HepG2 (cell line): Measurements from ENCODE around the gene MYBPC2. TPM values are rescaled to one million over a fixed set of nuclear protein-coding genes. Genes with fewer than 3 reads are reported as not detected.

ENCODE experiments used
- BCL6 ChIP-seq: IDR thresholded peaks from 2 replicates; pipeline ENCODE4 v1.6.1; 2016; ENCODE audit warnings: missing genetic modification reagents, missing compliant biosample characterization
- HOXA5 ChIP-seq: sonication (generic); formaldehyde crosslinking; IDR thresholded peaks from 2 replicates; pipeline ENCODE4 v1.4.0; 2020; ENCODE audit warnings: missing genetic modification reagents
- KDM1A ChIP-seq: IDR thresholded peaks from 2 replicates; pipeline ENCODE4 v1.6.1; 2016; ENCODE audit warnings: missing compliant biosample characterization
- MLLT10 ChIP-seq: sonication (generic); formaldehyde crosslinking; IDR thresholded peaks from 2 replicates; pipeline ENCODE4 v1.4.0; 2020; ENCODE audit warnings: missing genetic modification reagents
- MXD1 ChIP-seq: sonication (generic); formaldehyde crosslinking; IDR thresholded peaks from 2 replicates; pipeline ENCODE4 v1.4.0; 2020; ENCODE audit warnings: mild to moderate bottlenecking, missing genetic modification reagents
- SP2 ChIP-seq: sonication (generic); formaldehyde crosslinking; IDR thresholded peaks from 2 replicates; pipeline ENCODE4 v1.5.1; 2020; ENCODE audit warnings: mild to moderate bottlenecking, missing genetic modification reagents
- ZNF296 ChIP-seq: sonication (generic); formaldehyde crosslinking; conservative IDR thresholded peaks from 2 replicates; pipeline ENCODE4 v1.5.0; 2020; ENCODE audit warnings: mild to moderate bottlenecking, missing genetic modification reagents
- ZNF660 ChIP-seq: sonication (generic); formaldehyde crosslinking; IDR thresholded peaks from 2 replicates; pipeline ENCODE4 v1.5.1; 2020; ENCODE audit warnings: mild to moderate bottlenecking, low read depth, missing genetic modification reagents, borderline replicate concordance
- polyA plus RNA-seq, 8 experiments: library from polyadenylated mRNA; depleted of rRNA in 3 of 8; stranded (reverse) in 7 of 8; unstranded in 1 of 8; fragments of >200 nt; fragmentation: Illumina TruSeq in 4 of 8; extraction: Trizol in 4 of 8; gene quantifications; 2 replicates each; pipeline versions ENCODE4 v1.2.1 to v1.2.3, GENCODE V29; 2011 to 2016; ENCODE audit warnings: low read depth in 4 of 8, missing spikeins in 1 of 8, mixed read lengths in 1 of 8; ENCODE audit not compliant: insufficient read depth in 1 of 8
- total RNA-seq, 5 experiments: library from RNA; depleted of rRNA; stranded (reverse); fragments of >200 nt; fragmentation: Illumina TruSeq; extraction: Trizol; gene quantifications; 2 replicates each; pipeline ENCODE4 v1.2.3, GENCODE V29; 2016; ENCODE audit warnings: low read depth in 1 of 5
- TF ChIP-seq, protein P1 (sequence below): sonication (generic); formaldehyde crosslinking; IDR thresholded peaks from 2 replicates; pipeline ENCODE4 v1.4.0; 2020; ENCODE audit warnings: mild to moderate bottlenecking, missing genetic modification reagents, borderline replicate concordance
- TF ChIP-seq, protein P2 (sequence below): sonication (generic); formaldehyde crosslinking; IDR thresholded peaks from 2 replicates; pipeline ENCODE4 v1.5.0; 2020; ENCODE audit warnings: mild to moderate bottlenecking, missing genetic modification reagents, borderline replicate concordance

Gene MYBPC2
- total and polyA plus RNA-seq, 2 of the 13 experiments (the other 11 are each of a cell fraction or from before 2014, with no cell fraction given), result not detected

GRCh38 chr19:50496189-50497021, 63.7 kb downstream of the MYBPC2 start (continued):
- TF ChIP-seq BCL6 (CRISPR knock-in tag) (no peak), HOXA5 (CRISPR knock-in tag) (no peak), SP2 (CRISPR knock-in tag) (no peak), KDM1A (CRISPR knock-in tag) (no peak), MLLT10 (no peak), ZNF296 (CRISPR knock-in tag) (no peak), MXD1 (CRISPR knock-in tag) (no peak), ZNF660 (CRISPR knock-in tag) (no peak)
- TF ChIP-seq, protein P1, sequence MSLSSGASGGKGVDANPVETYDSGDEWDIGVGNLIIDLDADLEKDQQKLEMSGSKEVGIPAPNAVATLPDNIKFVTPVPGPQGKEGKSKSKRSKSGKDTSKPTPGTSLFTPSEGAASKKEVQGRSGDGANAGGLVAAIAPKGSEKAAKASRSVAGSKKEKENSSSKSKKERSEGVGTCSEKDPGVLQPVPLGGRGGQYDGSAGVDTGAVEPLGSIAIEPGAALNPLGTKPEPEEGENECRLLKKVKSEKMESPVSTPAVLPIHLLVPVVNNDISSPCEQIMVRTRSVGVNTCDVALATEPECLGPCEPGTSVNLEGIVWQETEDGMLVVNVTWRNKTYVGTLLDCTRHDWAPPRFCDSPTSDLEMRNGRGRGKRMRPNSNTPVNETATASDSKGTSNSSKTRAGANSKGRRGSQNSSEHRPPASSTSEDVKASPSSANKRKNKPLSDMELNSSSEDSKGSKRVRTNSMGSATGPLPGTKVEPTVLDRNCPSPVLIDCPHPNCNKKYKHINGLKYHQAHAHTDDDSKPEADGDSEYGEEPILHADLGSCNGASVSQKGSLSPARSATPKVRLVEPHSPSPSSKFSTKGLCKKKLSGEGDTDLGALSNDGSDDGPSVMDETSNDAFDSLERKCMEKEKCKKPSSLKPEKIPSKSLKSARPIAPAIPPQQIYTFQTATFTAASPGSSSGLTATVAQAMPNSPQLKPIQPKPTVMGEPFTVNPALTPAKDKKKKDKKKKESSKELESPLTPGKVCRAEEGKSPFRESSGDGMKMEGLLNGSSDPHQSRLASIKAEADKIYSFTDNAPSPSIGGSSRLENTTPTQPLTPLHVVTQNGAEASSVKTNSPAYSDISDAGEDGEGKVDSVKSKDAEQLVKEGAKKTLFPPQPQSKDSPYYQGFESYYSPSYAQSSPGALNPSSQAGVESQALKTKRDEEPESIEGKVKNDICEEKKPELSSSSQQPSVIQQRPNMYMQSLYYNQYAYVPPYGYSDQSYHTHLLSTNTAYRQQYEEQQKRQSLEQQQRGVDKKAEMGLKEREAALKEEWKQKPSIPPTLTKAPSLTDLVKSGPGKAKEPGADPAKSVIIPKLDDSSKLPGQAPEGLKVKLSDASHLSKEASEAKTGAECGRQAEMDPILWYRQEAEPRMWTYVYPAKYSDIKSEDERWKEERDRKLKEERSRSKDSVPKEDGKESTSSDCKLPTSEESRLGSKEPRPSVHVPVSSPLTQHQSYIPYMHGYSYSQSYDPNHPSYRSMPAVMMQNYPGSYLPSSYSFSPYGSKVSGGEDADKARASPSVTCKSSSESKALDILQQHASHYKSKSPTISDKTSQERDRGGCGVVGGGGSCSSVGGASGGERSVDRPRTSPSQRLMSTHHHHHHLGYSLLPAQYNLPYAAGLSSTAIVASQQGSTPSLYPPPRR (CRISPR knock-in tag), result no peak
- TF ChIP-seq, protein P2, sequence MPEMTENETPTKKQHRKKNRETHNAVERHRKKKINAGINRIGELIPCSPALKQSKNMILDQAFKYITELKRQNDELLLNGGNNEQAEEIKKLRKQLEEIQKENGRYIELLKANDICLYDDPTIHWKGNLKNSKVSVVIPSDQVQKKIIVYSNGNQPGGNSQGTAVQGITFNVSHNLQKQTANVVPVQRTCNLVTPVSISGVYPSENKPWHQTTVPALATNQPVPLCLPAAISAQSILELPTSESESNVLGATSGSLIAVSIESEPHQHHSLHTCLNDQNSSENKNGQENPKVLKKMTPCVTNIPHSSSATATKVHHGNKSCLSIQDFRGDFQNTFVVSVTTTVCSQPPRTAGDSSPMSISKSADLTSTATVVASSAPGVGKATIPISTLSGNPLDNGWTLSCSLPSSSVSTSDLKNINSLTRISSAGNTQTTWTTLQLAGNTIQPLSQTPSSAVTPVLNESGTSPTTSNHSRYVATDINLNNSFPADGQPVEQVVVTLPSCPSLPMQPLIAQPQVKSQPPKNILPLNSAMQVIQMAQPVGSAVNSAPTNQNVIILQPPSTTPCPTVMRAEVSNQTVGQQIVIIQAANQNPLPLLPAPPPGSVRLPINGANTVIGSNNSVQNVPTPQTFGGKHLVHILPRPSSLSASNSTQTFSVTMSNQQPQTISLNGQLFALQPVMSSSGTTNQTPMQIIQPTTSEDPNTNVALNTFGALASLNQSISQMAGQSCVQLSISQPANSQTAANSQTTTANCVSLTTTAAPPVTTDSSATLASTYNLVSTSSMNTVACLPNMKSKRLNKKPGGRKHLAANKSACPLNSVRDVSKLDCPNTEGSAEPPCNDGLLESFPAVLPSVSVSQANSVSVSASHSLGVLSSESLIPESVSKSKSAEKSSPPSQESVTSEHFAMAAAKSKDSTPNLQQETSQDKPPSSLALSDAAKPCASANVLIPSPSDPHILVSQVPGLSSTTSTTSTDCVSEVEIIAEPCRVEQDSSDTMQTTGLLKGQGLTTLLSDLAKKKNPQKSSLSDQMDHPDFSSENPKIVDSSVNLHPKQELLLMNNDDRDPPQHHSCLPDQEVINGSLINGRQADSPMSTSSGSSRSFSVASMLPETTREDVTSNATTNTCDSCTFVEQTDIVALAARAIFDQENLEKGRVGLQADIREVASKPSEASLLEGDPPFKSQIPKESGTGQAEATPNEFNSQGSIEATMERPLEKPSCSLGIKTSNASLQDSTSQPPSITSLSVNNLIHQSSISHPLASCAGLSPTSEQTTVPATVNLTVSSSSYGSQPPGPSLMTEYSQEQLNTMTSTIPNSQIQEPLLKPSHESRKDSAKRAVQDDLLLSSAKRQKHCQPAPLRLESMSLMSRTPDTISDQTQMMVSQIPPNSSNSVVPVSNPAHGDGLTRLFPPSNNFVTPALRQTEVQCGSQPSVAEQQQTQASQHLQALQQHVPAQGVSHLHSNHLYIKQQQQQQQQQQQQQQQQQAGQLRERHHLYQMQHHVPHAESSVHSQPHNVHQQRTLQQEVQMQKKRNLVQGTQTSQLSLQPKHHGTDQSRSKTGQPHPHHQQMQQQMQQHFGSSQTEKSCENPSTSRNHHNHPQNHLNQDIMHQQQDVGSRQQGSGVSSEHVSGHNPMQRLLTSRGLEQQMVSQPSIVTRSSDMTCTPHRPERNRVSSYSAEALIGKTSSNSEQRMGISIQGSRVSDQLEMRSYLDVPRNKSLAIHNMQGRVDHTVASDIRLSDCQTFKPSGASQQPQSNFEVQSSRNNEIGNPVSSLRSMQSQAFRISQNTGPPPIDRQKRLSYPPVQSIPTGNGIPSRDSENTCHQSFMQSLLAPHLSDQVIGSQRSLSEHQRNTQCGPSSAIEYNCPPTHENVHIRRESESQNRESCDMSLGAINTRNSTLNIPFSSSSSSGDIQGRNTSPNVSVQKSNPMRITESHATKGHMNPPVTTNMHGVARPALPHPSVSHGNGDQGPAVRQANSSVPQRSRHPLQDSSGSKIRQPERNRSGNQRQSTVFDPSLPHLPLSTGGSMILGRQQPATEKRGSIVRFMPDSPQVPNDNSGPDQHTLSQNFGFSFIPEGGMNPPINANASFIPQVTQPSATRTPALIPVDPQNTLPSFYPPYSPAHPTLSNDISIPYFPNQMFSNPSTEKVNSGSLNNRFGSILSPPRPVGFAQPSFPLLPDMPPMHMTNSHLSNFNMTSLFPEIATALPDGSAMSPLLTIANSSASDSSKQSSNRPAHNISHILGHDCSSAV (CRISPR knock-in tag), result no peak
